Measurements from ENCODE around the gene RASGRP4. TPM values are rescaled to one million over a fixed set of nuclear protein-coding genes. Genes with fewer than 3 reads are reported as not detected.
"Not testable (repeated sequence)": the region's sequence is repeated elsewhere in the genome, so short reads cannot be mapped to it uniquely, and the experiment has no call there.

RASGRP4 gene
- total RNA-seq, 1 experiment from 2014 or later, result not detected

DNA sequence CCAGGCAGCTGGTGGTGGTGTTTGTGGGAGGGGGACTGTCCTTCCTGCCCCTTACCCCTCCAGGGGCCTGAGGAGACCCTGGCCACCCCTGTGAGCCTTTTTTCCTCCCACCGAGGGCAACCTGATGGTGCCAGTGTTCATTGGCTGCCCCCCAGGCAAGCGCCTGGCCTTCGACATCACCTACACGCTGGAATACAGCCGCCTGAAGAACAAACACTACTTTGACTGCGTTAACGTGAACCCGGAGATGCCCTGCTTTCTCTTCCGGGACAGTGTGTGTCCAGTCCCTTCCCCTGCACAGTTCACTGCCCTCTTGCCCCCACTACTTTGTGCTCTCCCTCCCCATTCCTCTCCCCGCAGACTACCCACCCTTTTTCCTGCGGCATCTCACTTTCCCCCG is 59.0 kb downstream of the RASGRP4 start:
- no peak overlapping the region for H3K27ac ChIP-seq (ENCODE audit: low read length)
- H3K79me2 ChIP-seq (ENCODE audit: low read length), result no peaks in the 10 kb centered on the region
- H3K4me2 ChIP-seq (ENCODE audit: low read length), result no peak overlapping the region
- no peak for DNase-seq
- H3K4me1 ChIP-seq (ENCODE audit: insufficient read depth, low read length), result no peaks in the 10 kb centered on the region
- H3K27me3 ChIP-seq (ENCODE audit: low read length), result no peaks in the 10 kb centered on the region
- ChIA-PET POLR2A (ENCODE audit: unreplicated experiment) (no interaction called here), CTCF (no interaction called here)
- no peak overlapping the region for H3K9ac ChIP-seq (ENCODE audit: low read length)
- no peaks in the 10 kb centered on the region for H3F3A ChIP-seq (ENCODE audit: low read length, unreplicated experiment)
- no peak for ATAC-seq
- no peaks in the 10 kb centered on the region for H4K20me1 ChIP-seq (ENCODE audit: low read length)
- no peaks in the 10 kb centered on the region for H3K36me3 ChIP-seq (ENCODE audit: low read depth, low read length)
- intact Hi-C loops (cut with micrococcal nuclease), result no loop called here
- TF ChIP-seq EZH2phosphoT487 (IDR thresholded peaks at IDR 0.05; ENCODE audit: borderline replicate concordance, low read length) (no peak), EZH2 (IDR thresholded peaks at IDR 0.05; ENCODE audit: low read length, unreplicated experiment) (no peak)
- TF ChIP-seq, protein P1, sequence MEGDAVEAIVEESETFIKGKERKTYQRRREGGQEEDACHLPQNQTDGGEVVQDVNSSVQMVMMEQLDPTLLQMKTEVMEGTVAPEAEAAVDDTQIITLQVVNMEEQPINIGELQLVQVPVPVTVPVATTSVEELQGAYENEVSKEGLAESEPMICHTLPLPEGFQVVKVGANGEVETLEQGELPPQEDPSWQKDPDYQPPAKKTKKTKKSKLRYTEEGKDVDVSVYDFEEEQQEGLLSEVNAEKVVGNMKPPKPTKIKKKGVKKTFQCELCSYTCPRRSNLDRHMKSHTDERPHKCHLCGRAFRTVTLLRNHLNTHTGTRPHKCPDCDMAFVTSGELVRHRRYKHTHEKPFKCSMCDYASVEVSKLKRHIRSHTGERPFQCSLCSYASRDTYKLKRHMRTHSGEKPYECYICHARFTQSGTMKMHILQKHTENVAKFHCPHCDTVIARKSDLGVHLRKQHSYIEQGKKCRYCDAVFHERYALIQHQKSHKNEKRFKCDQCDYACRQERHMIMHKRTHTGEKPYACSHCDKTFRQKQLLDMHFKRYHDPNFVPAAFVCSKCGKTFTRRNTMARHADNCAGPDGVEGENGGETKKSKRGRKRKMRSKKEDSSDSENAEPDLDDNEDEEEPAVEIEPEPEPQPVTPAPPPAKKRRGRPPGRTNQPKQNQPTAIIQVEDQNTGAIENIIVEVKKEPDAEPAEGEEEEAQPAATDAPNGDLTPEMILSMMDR (conservative IDR thresholded peaks at IDR 0.05; ENCODE audit: low read depth, low read length), result no peak
- H3K4me3 ChIP-seq (ENCODE audit: low read length), result no peak overlapping the region
- no peaks in the 10 kb centered on the region for H3K9me3 ChIP-seq (ENCODE audit: low read length)
- H3K9me2 ChIP-seq (replicated peaks; ENCODE audit: low read length), result no peaks in the 10 kb centered on the region
- no peak overlapping the region for H2AFZ ChIP-seq (ENCODE audit: low read length)
- no TSS peak for BruUV-seq (replicated peaks)

DNA sequence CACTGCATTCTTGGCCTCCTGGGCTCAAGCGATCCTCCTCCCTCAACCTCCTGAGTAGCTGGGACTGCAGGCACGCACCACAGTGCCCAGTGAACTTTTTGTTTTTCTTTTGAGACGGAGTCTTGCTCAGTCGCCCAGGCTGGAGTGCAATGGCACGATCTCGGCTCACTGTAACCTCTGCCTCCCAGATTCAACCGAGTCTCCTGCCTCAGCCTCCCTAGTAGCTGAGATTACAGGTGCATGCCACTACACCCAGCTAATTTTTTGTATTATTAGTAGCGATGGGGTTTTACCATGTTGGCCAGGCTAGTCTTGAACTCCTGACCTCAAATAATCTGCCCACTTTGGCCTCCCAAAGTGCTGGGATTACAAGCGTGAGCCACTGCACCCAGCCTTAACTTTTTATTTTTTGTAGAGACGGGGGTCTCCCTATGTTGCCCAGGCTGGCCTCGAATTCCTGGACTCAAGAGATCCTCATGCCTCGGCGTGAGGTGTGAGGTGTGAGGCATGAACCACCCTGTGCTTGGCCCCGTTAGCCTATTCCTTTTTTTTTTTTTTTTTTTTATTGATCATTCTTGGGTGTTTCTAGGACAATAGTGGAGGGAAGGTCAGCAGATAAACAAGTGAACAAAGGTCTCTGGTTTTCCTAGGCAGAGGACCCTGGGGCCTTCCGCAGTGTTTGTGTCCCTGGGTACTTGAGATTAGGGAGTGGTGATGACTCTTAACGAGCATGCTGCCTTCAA is 62.9 kb downstream of the RASGRP4 start:
- DNase-seq; CTCF ChIA-PET; H3K9me2 ChIP-seq (replicated peaks; ENCODE audit: low read length); H3K27ac ChIP-seq (ENCODE audit: low read length); intact Hi-C loops (cut with micrococcal nuclease); H3K9ac ChIP-seq (ENCODE audit: low read length); H3K36me3 ChIP-seq (ENCODE audit: low read depth, low read length); H3F3A ChIP-seq (ENCODE audit: low read length, unreplicated experiment); ATAC-seq; H3K79me2 ChIP-seq (ENCODE audit: low read length); H3K9me3 ChIP-seq (ENCODE audit: low read length); H3K4me1 ChIP-seq (ENCODE audit: insufficient read depth, low read length); H4K20me1 ChIP-seq (ENCODE audit: low read length): not testable (repeated sequence)
- Histone ChIP-seq H3K4me3 (ENCODE audit: low read length) (peak overlapping the region; percentile 80; the same call in 1 of the 2 replicates), H3K27me3 (ENCODE audit: low read length) (peaks cover 22% of the 10 kb centered on the region), H2AFZ (ENCODE audit: low read length) (peak overlapping the region; percentile 93; the same call in 1 of the 2 replicates), H3K4me2 (ENCODE audit: low read length) (peak overlapping the region; percentile 99)
- POLR2A ChIA-PET (ENCODE audit: unreplicated experiment), result interaction anchor here (0.5 kb wide), 1 partner anchor 98 kb away, joined by 3 read pairs; no protein-coding TSS in a partner anchor
- BruUV-seq (replicated peaks), result TSS peak; percentile 47

DNA sequence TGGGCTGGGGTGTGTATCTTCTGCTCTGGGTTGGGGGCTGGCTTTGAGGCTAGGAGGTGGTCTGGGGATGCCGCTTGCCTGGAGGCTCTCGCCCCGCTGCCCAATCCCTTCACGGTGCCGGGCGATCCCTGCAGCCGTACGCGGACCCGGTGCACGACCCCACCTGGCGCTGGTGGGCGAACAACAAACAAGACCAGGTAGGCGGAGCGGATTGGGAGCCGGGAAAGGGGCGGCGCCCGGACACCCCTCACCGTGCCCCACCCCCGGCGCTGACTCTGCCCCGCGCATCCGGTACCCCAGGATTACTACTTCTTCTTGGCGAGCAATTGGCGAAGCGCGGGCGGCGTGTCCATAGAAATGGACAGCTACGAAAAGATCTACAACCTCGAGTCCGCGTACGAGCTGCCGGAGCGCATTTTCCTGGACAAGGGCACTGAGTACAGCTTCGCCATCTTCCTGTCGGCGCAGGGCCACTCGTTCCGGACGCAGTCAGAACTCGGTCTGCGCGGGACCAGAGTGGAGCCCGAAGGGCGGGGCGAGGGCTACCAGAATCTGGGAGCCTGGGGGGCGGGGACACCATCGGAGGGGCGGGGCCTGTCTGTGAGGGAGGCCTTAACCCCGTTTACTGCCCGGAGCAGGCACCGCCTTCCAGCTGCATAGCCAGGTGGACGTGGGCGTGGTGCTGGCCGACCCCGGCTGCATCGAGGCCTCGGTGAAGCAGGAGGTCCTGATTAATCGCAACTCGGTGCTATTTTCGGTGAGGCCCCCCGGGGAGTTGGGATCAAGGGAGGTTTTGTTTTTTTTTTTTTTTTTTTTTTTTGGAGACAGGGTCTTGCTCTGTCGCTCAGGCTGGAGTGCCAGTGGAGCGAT is 63.7 kb downstream of the RASGRP4 start:
- POLR2A ChIA-PET (ENCODE audit: unreplicated experiment), result interaction anchor here (0.5 kb wide), 1 partner anchor 97 kb away, joined by 3 read pairs; no protein-coding TSS in a partner anchor
- TF ChIP-seq EZH2phosphoT487 (IDR thresholded peaks at IDR 0.05; ENCODE audit: borderline replicate concordance, low read length), result no peak
- TF ChIP-seq, protein P1 (conservative IDR thresholded peaks at IDR 0.05; ENCODE audit: low read depth, low read length), result no peak
- BruUV-seq (replicated peaks), result TSS peak; percentile 96
- no peaks in the 10 kb centered on the region for H3K9me2 ChIP-seq (replicated peaks; ENCODE audit: low read length)
- no peaks in the 10 kb centered on the region for H3K79me2 ChIP-seq (ENCODE audit: low read length)
- CTCF ChIA-PET, result interaction anchor here (0.6 kb wide), 1 partner anchor 125 kb away, joined by 3 read pairs; no protein-coding TSS in a partner anchor
- DNase-seq (peak; percentile 73), ATAC-seq (peak; percentile 76)
- H4K20me1 ChIP-seq (ENCODE audit: low read length), result no peaks in the 10 kb centered on the region
- peaks cover 22% of the 10 kb centered on the region for H3K27me3 ChIP-seq (ENCODE audit: low read length)
- H3K27ac ChIP-seq (ENCODE audit: low read length), result no peak overlapping the region
- peaks cover 6% of the 10 kb centered on the region; the same call in 1 of the 2 replicates for H3K4me1 ChIP-seq (ENCODE audit: insufficient read depth, low read length)
- no peaks in the 10 kb centered on the region for H3K36me3 ChIP-seq (ENCODE audit: low read depth, low read length)
- intact Hi-C loops (cut with micrococcal nuclease), result no loop called here
- no peaks in the 10 kb centered on the region for H3K9me3 ChIP-seq (ENCODE audit: low read length)
- peak overlapping the region; percentile 80 for H3K4me3 ChIP-seq (ENCODE audit: low read length)
- H3K4me2 ChIP-seq (ENCODE audit: low read length), result peak overlapping the region; percentile 99
- peak overlapping the region; percentile 93 for H2AFZ ChIP-seq (ENCODE audit: low read length)
- no peak overlapping the region for H3K9ac ChIP-seq (ENCODE audit: low read length)
- no peaks in the 10 kb centered on the region for H3F3A ChIP-seq (ENCODE audit: low read length, unreplicated experiment)

Measured in PC-3 (cell line).